KOPT-K1 (cell line): ENCODE measurements around the gene TYROBP.

Experiments
- H3K27ac ChIP-seq: fragments of 200-600 bp; sonication (generic); 2 replicates; pipeline ENCODE4 v1.5.1; 2016; ENCODE audit warnings: antibody characterized with exemption, mild to moderate bottlenecking, low read depth, low read length; ENCODE audit not compliant: poor library complexity, severe bottlenecking
- H3K36me3 ChIP-seq: fragments of 200-600 bp; sonication (generic); 2 replicates; pipeline ENCODE4 v1.5.1; 2017; ENCODE audit warnings: antibody characterized with exemption, mild to moderate bottlenecking, low read length, moderate library complexity; ENCODE audit not compliant: insufficient read depth
- H3K9me3 ChIP-seq: fragments of 200-600 bp; sonication (generic); 2 replicates; pipeline ENCODE4 v1.5.1; 2017; ENCODE audit warnings: antibody characterized with exemption, low read length, mild to moderate bottlenecking; ENCODE audit not compliant: insufficient read depth, poor library complexity, severe bottlenecking

TYROBP gene

GRCh38 chr19:35937345-35938281, 29.5 kb upstream of the TYROBP start:
- Histone ChIP-seq H3K36me3 (no peaks in the 10 kb centered on the region), H3K9me3 (no peaks in the 10 kb centered on the region), H3K27ac (no peak overlapping the region)

GRCh38 chr19:35936738-35937268, 28.7 kb upstream of the TYROBP start:
- Histone ChIP-seq H3K9me3 (no peaks in the 10 kb centered on the region), H3K27ac (peak overlapping the region; percentile 42), H3K36me3 (no peaks in the 10 kb centered on the region)

GRCh38 chr19:35935911-35936737, 28.0 kb upstream of the TYROBP start, which contains the start of gene LRFN3:
TSS of gene LRFN3 (plus strand) at chr19:35936374. CDS start at chr19:35939426, 3,052 bp downstream.
- H3K9me3 ChIP-seq = no peaks in the 10 kb centered on the region
- no peaks in the 10 kb centered on the region for H3K36me3 ChIP-seq
- H3K27ac ChIP-seq = peak within 1 kb of the TSS; percentile 42

- no peaks in the 10 kb centered on the region for H3K9me3 ChIP-seq
Measured at GRCh38 chr19:35932291-35932936, 24.3 kb upstream of the TYROBP start.

GRCh38 chr19:35931874-35932202, 23.7 kb upstream of the TYROBP start:
- Histone ChIP-seq H3K36me3 (no peaks in the 10 kb centered on the region), H3K27ac (no peak overlapping the region), H3K9me3 (no peaks in the 10 kb centered on the region)

More at GRCh38 chr19:35932291-35932936, 24.3 kb upstream of the TYROBP start:
- Histone ChIP-seq H3K27ac (no peak overlapping the region), H3K36me3 (no peaks in the 10 kb centered on the region)

GRCh38 chr19:35931161-35931873, 23.2 kb upstream of the TYROBP start:
- Histone ChIP-seq H3K9me3 (no peaks in the 10 kb centered on the region), H3K36me3 (no peaks in the 10 kb centered on the region), H3K27ac (peak overlapping the region; percentile 52)

- peak overlapping the region; percentile 65 for H3K27ac ChIP-seq
- H3K36me3 ChIP-seq = no peaks in the 10 kb centered on the region
- H3K9me3 ChIP-seq = peaks cover 4% of the 10 kb centered on the region
Measured at GRCh38 chr19:35929876-35930275, 21.8 kb upstream of the TYROBP start.

GRCh38 chr19:35928507-35928906, 20.4 kb upstream of the TYROBP start:
- Histone ChIP-seq H3K9me3 (peaks cover 4% of the 10 kb centered on the region), H3K27ac (no peak overlapping the region), H3K36me3 (no peaks in the 10 kb centered on the region)

- no peaks in the 10 kb centered on the region for H3K36me3 ChIP-seq
Measured at GRCh38 chr19:35925501-35925900, 17.4 kb upstream of the TYROBP start.

GRCh38 chr19:35921012-35921411, 12.9 kb upstream of the TYROBP start:
- Histone ChIP-seq H3K36me3 (no peaks in the 10 kb centered on the region), H3K9me3 (peaks cover 4% of the 10 kb centered on the region), H3K27ac (no peak overlapping the region)

More at GRCh38 chr19:35925501-35925900, 17.4 kb upstream of the TYROBP start:
- peaks cover 4% of the 10 kb centered on the region for H3K9me3 ChIP-seq
- H3K27ac ChIP-seq = no peak overlapping the region

- no peaks in the 10 kb centered on the region for H3K36me3 ChIP-seq
- H3K9me3 ChIP-seq = no peaks in the 10 kb centered on the region
- H3K27ac ChIP-seq = no peak overlapping the region
Measured at GRCh38 chr19:35919306-35919705, 11.2 kb upstream of the TYROBP start.

GRCh38 chr19:35915443-35915842, 7.3 kb upstream of the TYROBP start:
- no peaks in the 10 kb centered on the region for H3K9me3 ChIP-seq
- no peak overlapping the region for H3K27ac ChIP-seq
- no peaks in the 10 kb centered on the region for H3K36me3 ChIP-seq

- Histone ChIP-seq H3K9me3 (no peaks in the 10 kb centered on the region), H3K27ac (no peak overlapping the region), H3K36me3 (no peaks in the 10 kb centered on the region)
Measured at GRCh38 chr19:35913589-35913988, 5.5 kb upstream of the TYROBP start.

- Histone ChIP-seq H3K36me3 (no peaks in the 10 kb centered on the region), H3K9me3 (no peaks in the 10 kb centered on the region), H3K27ac (no peak overlapping the region)
Measured at GRCh38 chr19:35911790-35912189, 3.7 kb upstream of the TYROBP start.
